ENCODE results near the gene TTC28.

DNA sequence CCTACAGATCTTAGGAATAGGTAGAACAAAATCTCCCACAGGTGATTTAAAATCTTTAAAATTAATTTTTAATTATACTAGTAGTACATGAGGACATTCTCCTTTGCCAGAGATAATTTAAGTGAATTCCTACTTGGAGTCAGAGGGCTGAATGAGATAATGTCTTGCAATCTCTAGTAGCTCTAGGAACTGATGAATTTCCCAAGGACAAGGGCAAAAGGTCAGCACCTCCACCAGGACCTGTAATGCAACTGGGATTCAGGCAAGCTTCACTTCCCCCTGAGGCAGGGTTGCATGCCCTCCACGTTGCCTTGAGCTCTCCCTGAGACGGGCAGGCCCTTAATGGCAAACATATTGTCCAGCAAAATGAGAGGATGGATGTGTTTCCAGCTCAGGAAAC lies 430.2 kb downstream of the TTC28 start:
- TF ChIP-seq, protein P1, sequence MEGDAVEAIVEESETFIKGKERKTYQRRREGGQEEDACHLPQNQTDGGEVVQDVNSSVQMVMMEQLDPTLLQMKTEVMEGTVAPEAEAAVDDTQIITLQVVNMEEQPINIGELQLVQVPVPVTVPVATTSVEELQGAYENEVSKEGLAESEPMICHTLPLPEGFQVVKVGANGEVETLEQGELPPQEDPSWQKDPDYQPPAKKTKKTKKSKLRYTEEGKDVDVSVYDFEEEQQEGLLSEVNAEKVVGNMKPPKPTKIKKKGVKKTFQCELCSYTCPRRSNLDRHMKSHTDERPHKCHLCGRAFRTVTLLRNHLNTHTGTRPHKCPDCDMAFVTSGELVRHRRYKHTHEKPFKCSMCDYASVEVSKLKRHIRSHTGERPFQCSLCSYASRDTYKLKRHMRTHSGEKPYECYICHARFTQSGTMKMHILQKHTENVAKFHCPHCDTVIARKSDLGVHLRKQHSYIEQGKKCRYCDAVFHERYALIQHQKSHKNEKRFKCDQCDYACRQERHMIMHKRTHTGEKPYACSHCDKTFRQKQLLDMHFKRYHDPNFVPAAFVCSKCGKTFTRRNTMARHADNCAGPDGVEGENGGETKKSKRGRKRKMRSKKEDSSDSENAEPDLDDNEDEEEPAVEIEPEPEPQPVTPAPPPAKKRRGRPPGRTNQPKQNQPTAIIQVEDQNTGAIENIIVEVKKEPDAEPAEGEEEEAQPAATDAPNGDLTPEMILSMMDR (conservative IDR thresholded peaks at IDR 0.05; ENCODE audit: low read length), result no peak
- TF ChIP-seq EZH2phosphoT487 (IDR thresholded peaks at IDR 0.05; ENCODE audit: borderline replicate concordance), result no peak

All from Loucy (cell line).